ENCODE measurements around the gene TRIM64C. TPM values are rescaled to one million over a fixed set of nuclear protein-coding genes. Genes with fewer than 3 reads are reported as not detected.
"Not testable (repeated sequence)": the region's sequence is repeated elsewhere in the genome, so short reads cannot be mapped to it uniquely, and the experiment has no call there.

The TRIM64C gene
- total RNA-seq (not detected), polyA plus RNA-seq (ENCODE audit: insufficient read length in 2 of 2) (not detected)
- long read RNA-seq, donor 1, result 0 reads
- long read RNA-seq, donor 2, result 0 reads
- long read RNA-seq, donor 3, result 0 reads
- long read RNA-seq, donor 4, result 0 reads

DNA sequence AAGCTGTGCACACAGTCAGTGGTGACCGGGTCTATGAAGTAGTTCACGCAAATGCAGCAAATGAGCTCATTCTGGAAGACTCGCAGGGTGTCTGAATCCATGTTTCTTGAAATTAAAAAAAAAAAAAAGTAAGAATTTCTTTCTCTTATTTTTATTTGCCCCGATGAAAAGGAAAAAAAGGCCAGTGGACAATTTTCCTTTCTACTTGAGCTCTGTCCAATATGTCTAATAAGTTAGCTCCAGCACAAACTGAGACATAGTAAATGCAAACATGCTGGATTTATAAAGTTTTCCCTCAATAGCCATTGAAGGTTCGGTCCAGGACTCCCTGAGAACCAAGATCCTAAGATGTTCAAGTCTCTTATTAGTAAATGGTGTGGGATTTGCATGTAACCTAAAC, at the start of gene TRIM64C:
Gene TRIM64C, minus strand, starts transcription at position 101 of the 400 bp plus-strand sequence. Its CDS starts 0 bp downstream, at position 101.
- not testable (repeated sequence) for H3K36me3 ChIP-seq (ENCODE audit: control insufficient read depth, insufficient read depth, low read length); H3K27me3 ChIP-seq (ENCODE audit: control insufficient read depth, insufficient read depth, low read length); DNase-seq (ENCODE audit: low read depth in 4 of 6, low spot score in 6 of 6); H3K4me1 ChIP-seq (ENCODE audit: control insufficient read depth, insufficient read depth, low read length); H3K27ac ChIP-seq (ENCODE audit: low read depth, low read length); H3K9me3 ChIP-seq (ENCODE audit: control insufficient read depth, insufficient read depth, low read length); H3K4me3 ChIP-seq (ENCODE audit: low read depth, low read length)
- no CpG with 5 or more reads among the region's 5 CpGs for WGBS (ENCODE audit: insufficient coverage)

DNA sequence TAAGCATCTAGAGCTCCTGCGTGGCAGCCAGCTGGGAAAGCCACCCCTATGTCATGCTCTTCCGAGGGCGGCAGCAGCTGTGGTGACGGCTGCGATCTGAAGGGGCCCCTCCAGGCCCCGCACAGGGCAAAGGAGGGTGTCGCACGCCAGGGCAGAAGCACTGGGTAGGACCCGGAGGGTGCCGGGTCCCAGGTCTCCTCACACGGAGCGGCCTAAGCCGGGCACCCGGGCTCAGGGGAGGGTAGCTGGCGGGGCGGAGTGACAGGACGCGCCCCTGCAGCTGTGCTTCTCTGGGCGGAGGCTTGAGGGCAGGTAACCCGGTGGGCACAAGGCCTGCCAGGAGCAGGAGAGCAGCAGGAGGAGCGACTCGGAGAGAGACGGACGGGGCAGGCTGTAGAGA, 43.4 kb upstream of the TRIM64C start:
- WGBS (ENCODE audit: insufficient coverage), result 88% methylated on average over 12 of the region's 24 CpGs
- H3K27ac ChIP-seq (ENCODE audit: low read depth, low read length), result not testable (repeated sequence)

DNA sequence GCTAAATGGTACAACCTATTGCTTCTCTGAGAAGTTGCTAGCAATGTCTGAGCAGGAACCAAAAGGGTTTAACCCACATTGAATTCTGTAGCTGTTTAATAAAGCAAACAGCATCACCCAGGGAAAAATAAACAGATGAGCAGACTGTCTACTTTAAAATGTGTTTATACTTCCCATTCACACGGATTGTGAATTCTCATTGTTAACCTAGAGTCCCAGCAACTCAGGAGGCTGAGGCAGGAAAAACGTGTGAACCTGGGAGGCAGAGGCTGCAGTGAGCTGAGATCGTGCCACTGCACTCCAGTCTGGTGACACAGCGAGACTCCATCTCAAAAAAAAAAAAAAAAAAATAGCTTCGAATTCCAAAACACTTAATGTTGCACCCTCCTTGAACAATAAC, 11.0 kb upstream of the TRIM64C start:
- WGBS (ENCODE audit: insufficient coverage), result 56% methylated on average over 2 of the region's 5 CpGs
- H3K36me3 ChIP-seq (ENCODE audit: control insufficient read depth, insufficient read depth, low read length), result not testable (repeated sequence)

More for the DNA sequence above, 43.4 kb upstream of the TRIM64C start:
- H3K36me3 ChIP-seq (ENCODE audit: control insufficient read depth, insufficient read depth, low read length); DNase-seq (ENCODE audit: low read depth in 4 of 6, low spot score in 6 of 6); H3K4me1 ChIP-seq (ENCODE audit: control insufficient read depth, insufficient read depth, low read length); H3K27me3 ChIP-seq (ENCODE audit: control insufficient read depth, insufficient read depth, low read length); H3K4me3 ChIP-seq (ENCODE audit: low read depth, low read length); H3K9me3 ChIP-seq (ENCODE audit: control insufficient read depth, insufficient read depth, low read length): not testable (repeated sequence)

DNA sequence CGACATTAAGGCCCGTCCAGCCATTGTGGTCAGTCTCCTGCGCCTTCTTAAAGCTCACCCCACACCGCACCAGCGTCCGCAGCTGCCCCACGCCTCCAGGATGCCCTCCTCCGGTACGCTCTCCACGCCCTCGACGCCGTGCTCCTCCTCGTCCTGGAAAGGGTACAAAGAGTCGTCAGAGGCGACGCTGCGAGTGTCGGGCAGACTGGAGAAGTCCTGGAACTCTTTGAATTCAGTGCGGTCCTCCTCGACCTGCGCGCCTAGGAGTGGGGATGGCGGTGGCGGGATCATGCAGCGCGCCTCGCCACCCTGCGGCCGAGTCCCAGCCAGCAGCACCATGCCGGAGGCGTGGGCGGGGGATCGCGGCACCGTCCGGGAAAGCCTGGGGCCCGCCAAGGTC, 9.1 kb downstream of the TRIM64C start:
- 71% methylated on average over 19 of the region's 38 CpGs for WGBS (ENCODE audit: insufficient coverage)
- not testable (repeated sequence) for H3K9me3 ChIP-seq (ENCODE audit: control insufficient read depth, insufficient read depth, low read length); H3K27ac ChIP-seq (ENCODE audit: low read depth, low read length)

More for the DNA sequence above, 11.0 kb upstream of the TRIM64C start:
- H3K4me1 ChIP-seq (ENCODE audit: control insufficient read depth, insufficient read depth, low read length); H3K9me3 ChIP-seq (ENCODE audit: control insufficient read depth, insufficient read depth, low read length); H3K27ac ChIP-seq (ENCODE audit: low read depth, low read length); DNase-seq (ENCODE audit: low read depth in 4 of 6, low spot score in 6 of 6); H3K4me3 ChIP-seq (ENCODE audit: low read depth, low read length); H3K27me3 ChIP-seq (ENCODE audit: control insufficient read depth, insufficient read depth, low read length): not testable (repeated sequence)

GRCh38 chr11:49048229-49048628, 10.7 kb downstream of the TRIM64C start:
- H3K4me3 ChIP-seq (ENCODE audit: low read depth, low read length); H3K27me3 ChIP-seq (ENCODE audit: control insufficient read depth, insufficient read depth, low read length); H3K9me3 ChIP-seq (ENCODE audit: control insufficient read depth, insufficient read depth, low read length); DNase-seq (ENCODE audit: low read depth in 4 of 6, low spot score in 6 of 6); H3K4me1 ChIP-seq (ENCODE audit: control insufficient read depth, insufficient read depth, low read length); H3K27ac ChIP-seq (ENCODE audit: low read depth, low read length); H3K36me3 ChIP-seq (ENCODE audit: control insufficient read depth, insufficient read depth, low read length): not testable (repeated sequence)
- WGBS (ENCODE audit: insufficient coverage), result 39% methylated on average over 23 of the region's 28 CpGs

More for the DNA sequence above, 9.1 kb downstream of the TRIM64C start:
- not testable (repeated sequence) for H3K4me3 ChIP-seq (ENCODE audit: low read depth, low read length); H3K27me3 ChIP-seq (ENCODE audit: control insufficient read depth, insufficient read depth, low read length); H3K4me1 ChIP-seq (ENCODE audit: control insufficient read depth, insufficient read depth, low read length); H3K36me3 ChIP-seq (ENCODE audit: control insufficient read depth, insufficient read depth, low read length); DNase-seq (ENCODE audit: low read depth in 4 of 6, low spot score in 6 of 6)

GRCh38 chr11:49028523-49028922, 30.4 kb downstream of the TRIM64C start, which contains the start of gene TRIM49B:
Gene TRIM49B (plus strand): TSS chr11:49028823. CDS start chr11:49031600, 2,777 bp downstream.
- H3K4me1 ChIP-seq (ENCODE audit: control insufficient read depth, insufficient read depth, low read length); H3K27ac ChIP-seq (ENCODE audit: low read depth, low read length); H3K36me3 ChIP-seq (ENCODE audit: control insufficient read depth, insufficient read depth, low read length); H3K4me3 ChIP-seq (ENCODE audit: low read depth, low read length); H3K27me3 ChIP-seq (ENCODE audit: control insufficient read depth, insufficient read depth, low read length); H3K9me3 ChIP-seq (ENCODE audit: control insufficient read depth, insufficient read depth, low read length); DNase-seq (ENCODE audit: low read depth in 4 of 6, low spot score in 6 of 6): not testable (repeated sequence)
- WGBS (ENCODE audit: insufficient coverage), result no CpG with 5 or more reads among the region's 2 CpGs

Small RNA genes within 50 kb of the gene (small RNA-seq; reads per million reads assigned to genes)
- gene AC084851.1 (ENCODE audit: low replicate concordance), result not detected

Other genes with a start within 250 kb of the TRIM64C start
- gene TRIM51G, start 75.2 kb downstream of the TRIM64C start, total RNA-seq, result not detected
- gene TRIM51G, start 75.2 kb downstream of the TRIM64C start, polyA plus RNA-seq (ENCODE audit: insufficient read length in 2 of 2), result not detected
- gene TRIM49B, start 30.3 kb downstream of the TRIM64C start, total RNA-seq, result not detected
- not detected for gene TRIM49B, start 30.3 kb downstream of the TRIM64C start, polyA plus RNA-seq (ENCODE audit: insufficient read length in 2 of 2)
- gene FOLH1, start 149.5 kb upstream of the TRIM64C start, total RNA-seq, result 10 to 100 TPM in 1 of 2 donors, 1 to 10 TPM in 1; 7.7 to 16.5 TPM
- 1 to 10 TPM; 4.9 to 5.8 TPM for gene FOLH1, start 149.5 kb upstream of the TRIM64C start, polyA plus RNA-seq (ENCODE audit: insufficient read length in 2 of 2)

Data from spinal cord (tissue), 10 donors.